RWPE1 (cell line): Measurements from ENCODE around the gene IMPG2.

Experiments used
- CTCF ChIA-PET: fragments of 350-600 bp; sonication (Branson Sonifier 250); formaldehyde crosslinking; extraction: SDS; loops from one replicate; lab custom pipeline; 2021; lab: Yijun Ruan, JAX
- POLR2A ChIA-PET: fragments of 400-600 bp; formaldehyde crosslinking; extraction: SDS; loops from one replicate; lab custom pipeline; 2020; ENCODE audit warnings: antibody characterized with exemption; ENCODE audit not compliant: low non-redundant PET; lab: Yijun Ruan, JAX
- DNase-seq: peaks from one replicate; pipeline ENCODE4 v3.0.0; 2012; ENCODE audit warnings: low spot score
- H3K27ac ChIP-seq: fragments of 450-650 bp; 2 replicates; pipeline ENCODE4 v1.5.1; 2017
- TF ChIP-seq, protein P1 (sequence below): fragments of 450-650 bp; conservative IDR thresholded peaks from 2 replicates; pipeline ENCODE4 v1.5.1; 2017; ENCODE audit warnings: low read depth, mild to moderate bottlenecking

Gene IMPG2

DNA sequence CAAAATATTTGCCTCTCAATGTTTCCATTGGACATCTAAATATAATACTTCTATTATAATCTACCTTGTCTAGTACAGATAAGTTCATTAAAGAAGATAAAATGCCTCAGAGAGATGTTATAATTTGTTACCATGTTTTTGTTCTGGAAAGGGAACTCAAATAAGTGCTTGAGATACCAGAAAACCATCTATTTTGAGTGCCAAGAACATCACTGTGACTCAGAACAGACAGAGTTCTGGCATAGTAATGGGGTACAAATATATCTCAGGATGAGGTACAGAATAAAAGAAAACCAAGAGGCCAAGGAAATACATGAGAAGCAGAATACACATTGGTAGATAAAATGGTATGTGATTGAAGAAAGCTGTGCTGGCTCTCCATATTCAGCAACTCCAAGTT is 58.9 kb downstream of the IMPG2 start:
- ChIA-PET POLR2A (no interaction called here), CTCF (interaction anchor here (0.6 kb wide), 1 partner anchor 452 kb away, joined by 3 read pairs; no protein-coding TSS in a partner anchor)
- DNase-seq = no peak
- no peak overlapping the region for H3K27ac ChIP-seq
- TF ChIP-seq, protein P1, sequence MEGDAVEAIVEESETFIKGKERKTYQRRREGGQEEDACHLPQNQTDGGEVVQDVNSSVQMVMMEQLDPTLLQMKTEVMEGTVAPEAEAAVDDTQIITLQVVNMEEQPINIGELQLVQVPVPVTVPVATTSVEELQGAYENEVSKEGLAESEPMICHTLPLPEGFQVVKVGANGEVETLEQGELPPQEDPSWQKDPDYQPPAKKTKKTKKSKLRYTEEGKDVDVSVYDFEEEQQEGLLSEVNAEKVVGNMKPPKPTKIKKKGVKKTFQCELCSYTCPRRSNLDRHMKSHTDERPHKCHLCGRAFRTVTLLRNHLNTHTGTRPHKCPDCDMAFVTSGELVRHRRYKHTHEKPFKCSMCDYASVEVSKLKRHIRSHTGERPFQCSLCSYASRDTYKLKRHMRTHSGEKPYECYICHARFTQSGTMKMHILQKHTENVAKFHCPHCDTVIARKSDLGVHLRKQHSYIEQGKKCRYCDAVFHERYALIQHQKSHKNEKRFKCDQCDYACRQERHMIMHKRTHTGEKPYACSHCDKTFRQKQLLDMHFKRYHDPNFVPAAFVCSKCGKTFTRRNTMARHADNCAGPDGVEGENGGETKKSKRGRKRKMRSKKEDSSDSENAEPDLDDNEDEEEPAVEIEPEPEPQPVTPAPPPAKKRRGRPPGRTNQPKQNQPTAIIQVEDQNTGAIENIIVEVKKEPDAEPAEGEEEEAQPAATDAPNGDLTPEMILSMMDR = no peak

GRCh38 chr3:101259485-101260341 is 60.7 kb downstream of the IMPG2 start:
- TF ChIP-seq, protein P1 = no peak
- no peak overlapping the region for H3K27ac ChIP-seq
- ChIA-PET POLR2A (no interaction called here), CTCF (interaction anchor here (0.5 kb wide), 1 partner anchor 1795 kb away, joined by 7 read pairs; no protein-coding TSS in a partner anchor)
- no peak for DNase-seq

GRCh38 chr3:101256511-101256910 is 63.9 kb downstream of the IMPG2 start:
- POLR2A ChIA-PET = no interaction called here
- TF ChIP-seq, protein P1 = no peak
- DNase-seq = no peak
- CTCF ChIA-PET = no interaction called here
- no peak overlapping the region for H3K27ac ChIP-seq

DNA sequence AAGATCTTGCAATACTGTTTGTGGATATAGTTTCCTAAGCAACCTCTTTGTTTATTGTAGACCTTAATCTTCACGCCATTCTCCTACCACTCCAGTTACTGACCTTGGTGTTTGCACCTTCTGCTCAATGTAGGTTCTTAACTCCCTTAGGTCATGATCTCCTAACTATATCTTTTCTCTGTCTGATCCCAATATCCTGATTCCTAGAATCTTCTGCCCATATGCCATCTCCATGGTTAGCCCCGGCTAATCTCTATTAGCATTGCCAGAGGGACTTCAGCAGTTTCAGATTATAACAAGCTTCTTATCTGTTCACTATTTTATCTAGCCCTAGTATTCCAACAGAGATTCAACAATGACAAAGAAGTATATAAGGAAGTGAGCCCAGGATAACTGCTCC is 64.9 kb downstream of the IMPG2 start:
- ChIA-PET CTCF (no interaction called here), POLR2A (no interaction called here)
- no peak overlapping the region for H3K27ac ChIP-seq
- TF ChIP-seq, protein P1 = no peak
- no peak for DNase-seq

DNA sequence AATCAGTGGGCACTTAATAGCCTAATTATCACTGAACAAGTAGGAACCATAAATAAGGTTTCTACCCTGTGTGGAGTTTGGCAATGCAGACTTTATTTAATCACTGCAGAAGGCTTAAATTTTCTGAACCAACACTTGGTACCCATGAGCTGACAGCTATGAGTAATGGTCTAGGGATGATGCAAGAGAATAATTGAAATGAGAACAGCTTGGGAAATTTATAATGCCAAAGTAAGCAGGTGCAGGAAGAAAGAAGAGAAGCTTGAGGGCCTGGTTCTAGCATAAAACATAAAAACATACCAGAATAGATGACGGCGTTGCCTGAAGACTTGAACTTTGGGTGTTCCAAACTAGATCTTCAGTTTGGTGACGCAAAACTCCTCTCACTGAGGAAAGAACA is 67.0 kb downstream of the IMPG2 start:
- no peak for DNase-seq
- no peak overlapping the region for H3K27ac ChIP-seq
- TF ChIP-seq, protein P1 = no peak
- CTCF ChIA-PET = interaction anchor here (0.7 kb wide), 1 partner anchor 32 kb away, joined by 4 read pairs; no protein-coding TSS in a partner anchor
- POLR2A ChIA-PET = no interaction called here

DNA sequence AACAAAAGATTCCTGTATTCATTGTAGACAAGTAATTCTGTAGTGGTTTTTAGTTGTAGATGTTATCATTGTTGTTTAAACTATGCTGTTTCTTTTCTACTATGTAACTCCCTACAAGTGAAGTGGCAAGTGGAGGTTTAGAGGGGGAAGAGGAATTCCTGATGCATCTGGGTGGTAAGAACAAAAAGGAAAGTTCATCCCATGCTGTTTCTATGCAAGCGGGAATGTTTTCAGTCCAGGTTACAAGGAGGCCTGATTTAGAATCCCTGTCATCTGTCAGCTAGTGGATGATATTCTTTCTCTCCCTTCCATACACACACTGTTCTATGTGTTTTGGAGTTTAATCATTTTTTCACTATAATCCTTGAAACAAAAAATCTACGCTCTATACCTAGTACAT is 67.4 kb downstream of the IMPG2 start:
- CTCF ChIA-PET = interaction anchor here (0.6 to 0.7 kb wide), 2 partner anchors 33 to 438 kb away, joined by 3 to 4 read pairs; no protein-coding TSS in a partner anchor
- POLR2A ChIA-PET = no interaction called here
- DNase-seq = no peak

More for the DNA sequence above, 67.4 kb downstream of the IMPG2 start:
- TF ChIP-seq, protein P1 = no peak
- no peak overlapping the region for H3K27ac ChIP-seq
